OCI-LY7 (cell line): ENCODE results near the gene UBQLN1.

Experiments
- EZH2phosphoT487 ChIP-seq: fragments of 200-600 bp; sonication (generic); IDR thresholded peaks from 2 replicates; pipeline ENCODE4 v1.6.1; 2018; ENCODE audit warnings: low read depth, borderline replicate concordance, mild to moderate bottlenecking, mixed run types, antibody characterized with exemption, low read length, moderate library complexity, mixed read lengths
- TF ChIP-seq, protein P1 (sequence below): fragments of 200-600 bp; sonication (generic); conservative IDR thresholded peaks from 2 replicates; pipeline ENCODE4 v1.5.1; 2014; ENCODE audit warnings: mild to moderate bottlenecking, antibody characterized with exemption, low read length, moderate library complexity, mixed read lengths

DNA sequence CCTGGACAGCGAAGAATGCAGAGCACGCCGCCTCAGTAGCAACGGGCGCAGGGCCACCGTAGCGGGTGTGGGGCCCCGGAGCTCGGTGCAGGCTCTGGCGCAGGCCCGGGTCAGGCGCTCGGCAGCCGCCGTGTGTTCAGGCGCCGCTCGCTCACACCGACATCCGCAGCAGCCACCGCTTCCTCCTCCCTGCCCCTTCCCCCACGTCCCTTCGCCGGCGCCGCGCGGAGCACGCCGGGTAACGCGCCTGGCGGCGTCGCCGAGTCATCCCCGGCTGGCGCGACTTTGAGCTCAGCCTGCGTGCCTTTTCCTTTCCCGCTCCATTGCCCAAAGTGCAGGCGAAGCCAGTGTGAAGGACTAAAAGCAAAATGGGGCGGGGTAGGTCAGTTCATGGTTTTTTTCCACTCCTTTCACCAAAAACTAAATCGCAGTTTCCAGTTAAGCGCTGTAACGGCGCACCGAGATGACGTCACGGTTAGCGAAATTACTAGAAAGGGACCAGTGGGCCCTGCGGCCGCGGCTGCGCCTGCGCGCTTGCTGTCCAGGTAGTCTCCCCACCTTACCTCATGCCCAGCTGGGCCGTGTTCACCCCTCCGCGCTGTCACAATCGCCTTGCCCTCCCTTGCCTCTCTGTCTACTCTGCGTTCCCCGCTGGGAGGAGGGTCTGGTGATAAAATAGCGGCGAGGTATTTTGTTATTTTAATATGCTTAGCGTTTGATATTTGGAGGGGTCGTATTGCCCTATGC lies at the start of gene UBQLN1:
- TF ChIP-seq, protein P1, sequence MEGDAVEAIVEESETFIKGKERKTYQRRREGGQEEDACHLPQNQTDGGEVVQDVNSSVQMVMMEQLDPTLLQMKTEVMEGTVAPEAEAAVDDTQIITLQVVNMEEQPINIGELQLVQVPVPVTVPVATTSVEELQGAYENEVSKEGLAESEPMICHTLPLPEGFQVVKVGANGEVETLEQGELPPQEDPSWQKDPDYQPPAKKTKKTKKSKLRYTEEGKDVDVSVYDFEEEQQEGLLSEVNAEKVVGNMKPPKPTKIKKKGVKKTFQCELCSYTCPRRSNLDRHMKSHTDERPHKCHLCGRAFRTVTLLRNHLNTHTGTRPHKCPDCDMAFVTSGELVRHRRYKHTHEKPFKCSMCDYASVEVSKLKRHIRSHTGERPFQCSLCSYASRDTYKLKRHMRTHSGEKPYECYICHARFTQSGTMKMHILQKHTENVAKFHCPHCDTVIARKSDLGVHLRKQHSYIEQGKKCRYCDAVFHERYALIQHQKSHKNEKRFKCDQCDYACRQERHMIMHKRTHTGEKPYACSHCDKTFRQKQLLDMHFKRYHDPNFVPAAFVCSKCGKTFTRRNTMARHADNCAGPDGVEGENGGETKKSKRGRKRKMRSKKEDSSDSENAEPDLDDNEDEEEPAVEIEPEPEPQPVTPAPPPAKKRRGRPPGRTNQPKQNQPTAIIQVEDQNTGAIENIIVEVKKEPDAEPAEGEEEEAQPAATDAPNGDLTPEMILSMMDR: no peak
- no peak for TF ChIP-seq EZH2phosphoT487
